HEK293 (cell line): ENCODE measurements around the gene ACTL8.

ENCODE experiments used
- CTCF ChIA-PET: fragments of 350-600 bp; formaldehyde crosslinking; extraction: SDS; loops from one replicate; lab custom pipeline; 2021; ENCODE audit warnings: antibody characterized with exemption; lab: Yijun Ruan, JAX
- POLR2A ChIA-PET: fragments of 300-600 bp; formaldehyde crosslinking; extraction: SDS; loops from one replicate; lab custom pipeline; 2020; ENCODE audit warnings: antibody characterized with exemption, inconsistent platforms; lab: Yijun Ruan, JAX
- H3K27ac ChIP-seq: fragments of 200-500 bp; sonication (Bioruptor generic); 2 replicates; pipeline ENCODE4 v1.5.1; 2014; ENCODE audit warnings: low read depth, low read length, control low read depth, inconsistent platforms; ENCODE audit errors: extremely low read depth
- H3K36me3 ChIP-seq, 2 experiments: fragments of 200-500 bp in 1 of 2; sonication (Bioruptor generic) in 1 of 2; 1 replicate in 1 of 2; 2 replicates in 1 of 2; pipeline ENCODE4 v1.5.1; 2014 to 2017; ENCODE audit warnings: inconsistent platforms in 2 of 2, low read length in 2 of 2; ENCODE audit not compliant: control insufficient read depth in 2 of 2, insufficient read depth in 1 of 2
- H3K4me1 ChIP-seq: fragments of 200-500 bp; sonication (Bioruptor generic); 2 replicates; pipeline ENCODE4 v1.5.1; 2014; ENCODE audit warnings: mild to moderate bottlenecking, low read length, inconsistent platforms; ENCODE audit not compliant: control insufficient read depth, insufficient read depth
- H3K4me3 ChIP-seq: 2 replicates; pipeline ENCODE4 v1.5.1; 2011; ENCODE audit warnings: low read depth, mild to moderate bottlenecking, control low read depth, low read length, moderate library complexity
- H3K9me3 ChIP-seq: fragments of 200-500 bp; sonication (Bioruptor generic); 2 replicates; pipeline ENCODE4 v1.5.1; 2014; ENCODE audit warnings: low read depth, low read length, inconsistent platforms; ENCODE audit not compliant: control insufficient read depth, insufficient read depth
- BCL11A ChIP-seq: fragments of 450-650 bp; formaldehyde crosslinking; IDR thresholded peaks from 2 replicates; pipeline ENCODE4 v1.5.1; 2016; ENCODE audit warnings: low read depth, missing biosample characterization, missing genetic modification characterization
- SALL2 ChIP-seq: fragments of 450-650 bp; formaldehyde crosslinking; IDR thresholded peaks from 2 replicates; pipeline ENCODE4 v1.5.0; 2017; ENCODE audit warnings: missing biosample characterization, mild to moderate bottlenecking, missing genetic modification characterization, borderline replicate concordance
- SCRT2 ChIP-seq: fragments of 450-650 bp; formaldehyde crosslinking; IDR thresholded peaks from 2 replicates; pipeline ENCODE4 v1.5.1; 2016; ENCODE audit warnings: missing biosample characterization, missing genetic modification characterization
- ZBTB21 ChIP-seq: fragments of 450-650 bp; formaldehyde crosslinking; IDR thresholded peaks from 2 replicates; pipeline ENCODE4 v1.5.1; 2017; ENCODE audit warnings: missing biosample characterization, missing genetic modification characterization
- ZBTB6 ChIP-seq: fragments of 450-650 bp; formaldehyde crosslinking; IDR thresholded peaks from 2 replicates; pipeline ENCODE4 v1.5.1; 2017; ENCODE audit warnings: missing biosample characterization, missing genetic modification characterization
- ZEB2 ChIP-seq: fragments of 450-650 bp; formaldehyde crosslinking; IDR thresholded peaks from 2 replicates; pipeline ENCODE4 v1.5.1; 2016; ENCODE audit warnings: missing biosample characterization, missing genetic modification characterization
- ZNF138 ChIP-seq: fragments of 450-650 bp; formaldehyde crosslinking; IDR thresholded peaks from 2 replicates; pipeline ENCODE4 v1.5.1; 2016; ENCODE audit warnings: missing biosample characterization, missing genetic modification characterization, borderline replicate concordance
- ZNF146 ChIP-seq: fragments of 450-650 bp; formaldehyde crosslinking; IDR thresholded peaks from 2 replicates; pipeline ENCODE4 v1.5.1; 2016; ENCODE audit warnings: missing biosample characterization, missing genetic modification characterization
- ZNF18 ChIP-seq: fragments of 450-650 bp; formaldehyde crosslinking; IDR thresholded peaks from 2 replicates; pipeline ENCODE4 v1.5.1; 2016; ENCODE audit warnings: missing biosample characterization, missing genetic modification characterization
- ZNF19 ChIP-seq: fragments of 450-650 bp; formaldehyde crosslinking; IDR thresholded peaks from 2 replicates; pipeline ENCODE4; 2016; ENCODE audit warnings: missing biosample characterization, missing genetic modification characterization, low read depth
- ZNF202 ChIP-seq: fragments of 450-650 bp; formaldehyde crosslinking; IDR thresholded peaks from 2 replicates; pipeline ENCODE4 v1.5.1; 2016; ENCODE audit warnings: missing biosample characterization, missing genetic modification characterization, borderline replicate concordance
- ZNF24 ChIP-seq: fragments of 450-650 bp; formaldehyde crosslinking; IDR thresholded peaks from 2 replicates; pipeline ENCODE4 v1.5.1; 2016; ENCODE audit warnings: missing biosample characterization, missing genetic modification characterization
- ZNF292 ChIP-seq: fragments of 450-650 bp; formaldehyde crosslinking; IDR thresholded peaks from 2 replicates; pipeline ENCODE4 v1.5.1; 2016; ENCODE audit warnings: low read depth, missing biosample characterization, missing genetic modification characterization, borderline replicate concordance
- ZNF416 ChIP-seq: fragments of 450-650 bp; formaldehyde crosslinking; IDR thresholded peaks from 2 replicates; pipeline ENCODE4 v1.5.1; 2016; ENCODE audit warnings: missing biosample characterization, missing genetic modification characterization
- ZNF423 ChIP-seq: fragments of 450-650 bp; formaldehyde crosslinking; IDR thresholded peaks from 2 replicates; pipeline ENCODE4 v1.5.1; 2016; ENCODE audit warnings: missing biosample characterization, missing genetic modification characterization
- ZNF449 ChIP-seq: fragments of 450-650 bp; formaldehyde crosslinking; IDR thresholded peaks from 2 replicates; pipeline ENCODE4 v1.5.1; 2017; ENCODE audit warnings: missing biosample characterization, mild to moderate bottlenecking, missing genetic modification characterization, moderate library complexity
- ZNF501 ChIP-seq: fragments of 450-650 bp; formaldehyde crosslinking; IDR thresholded peaks from 2 replicates; pipeline ENCODE4 v1.5.1; 2016; ENCODE audit warnings: missing biosample characterization, missing genetic modification characterization
- ZNF549 ChIP-seq: fragments of 450-650 bp; IDR thresholded peaks from 2 replicates; pipeline ENCODE4 v1.5.1; 2018; ENCODE audit warnings: missing biosample characterization, missing genetic modification characterization, mild to moderate bottlenecking, inconsistent platforms, moderate library complexity
- ZNF555 ChIP-seq: fragments of 450-650 bp; formaldehyde crosslinking; conservative IDR thresholded peaks from 2 replicates; pipeline ENCODE4 v1.5.1; 2017; ENCODE audit warnings: missing biosample characterization, mild to moderate bottlenecking, missing genetic modification characterization, inconsistent platforms
- ZNF580 ChIP-seq: fragments of 450-650 bp; formaldehyde crosslinking; IDR thresholded peaks from 2 replicates; pipeline ENCODE4 v1.5.1; 2016; ENCODE audit warnings: missing biosample characterization, missing genetic modification characterization
- ZNF600 ChIP-seq: fragments of 450-650 bp; formaldehyde crosslinking; IDR thresholded peaks from 2 replicates; pipeline ENCODE4 v1.5.1; 2016; ENCODE audit warnings: missing biosample characterization, missing genetic modification characterization
- ZNF610 ChIP-seq: fragments of 450-650 bp; formaldehyde crosslinking; IDR thresholded peaks from 2 replicates; pipeline ENCODE4 v1.5.1; 2016; ENCODE audit warnings: missing biosample characterization, missing genetic modification characterization, borderline replicate concordance
- ZSCAN18 ChIP-seq: fragments of 450-650 bp; formaldehyde crosslinking; IDR thresholded peaks from 2 replicates; pipeline ENCODE4 v1.5.1; 2016; ENCODE audit warnings: missing biosample characterization, missing genetic modification characterization

The ACTL8 gene

GRCh38 chr1:17875171-17875881, 120.2 kb downstream of the ACTL8 start:
- CTCF ChIA-PET, result interaction anchor here (0.6 to 0.7 kb wide), 2 partner anchors 8 to 275 kb away, joined by 3 read pairs; no protein-coding TSS in a partner anchor
- H3K4me1 ChIP-seq, result no peaks in the 10 kb centered on the region
- no peak overlapping the region for H3K4me3 ChIP-seq
- POLR2A ChIA-PET, result no interaction called here
- no peaks in the 10 kb centered on the region for H3K9me3 ChIP-seq
- H3K27ac ChIP-seq, result no peak overlapping the region
- no peaks in the 10 kb centered on the region for H3K36me3 ChIP-seq
- TF ChIP-seq ZNF610 (no peak), ZNF19 (tag by site-specific recombination) (no peak), ZNF501 (tag by site-specific recombination) (no peak), ZEB2 (tag by site-specific recombination) (no peak), ZNF449 (tag by site-specific recombination) (no peak), ZNF146 (tag by site-specific recombination) (no peak), ZBTB21 (tag by site-specific recombination) (no peak), ZNF138 (tag by site-specific recombination) (no peak), ZNF24 (no peak), ZBTB6 (tag by site-specific recombination) (no peak), ZNF423 (tag by site-specific recombination) (no peak), SCRT2 (tag by site-specific recombination) (no peak), BCL11A (no peak), ZNF600 (tag by site-specific recombination) (no peak), ZNF580 (no peak), ZNF202 (tag by site-specific recombination) (no peak)

GRCh38 chr1:17875882-17876280, 120.7 kb downstream of the ACTL8 start:
- H3K4me3 ChIP-seq, result no peak overlapping the region
- POLR2A ChIA-PET, result no interaction called here
- CTCF ChIA-PET, result interaction anchor here (0.6 to 0.7 kb wide), 2 partner anchors 9 to 276 kb away, joined by 3 read pairs; no protein-coding TSS in a partner anchor

More at GRCh38 chr1:17875882-17876280, 120.7 kb downstream of the ACTL8 start:
- H3K27ac ChIP-seq, result no peak overlapping the region
- no peaks in the 10 kb centered on the region for H3K9me3 ChIP-seq
- H3K4me1 ChIP-seq, result no peaks in the 10 kb centered on the region
- no peaks in the 10 kb centered on the region for H3K36me3 ChIP-seq
- TF ChIP-seq ZNF555 (tag by site-specific recombination), result no peak
- no peak for TF ChIP-seq ZNF292 (tag by site-specific recombination)
- no peak for TF ChIP-seq ZNF549
- no peak for TF ChIP-seq ZSCAN18 (tag by site-specific recombination)
- no peak for TF ChIP-seq SCRT2 (tag by site-specific recombination)
- TF ChIP-seq ZNF18 (tag by site-specific recombination), result peak; percentile 73
- TF ChIP-seq ZNF416 (tag by site-specific recombination), result no peak
- no peak for TF ChIP-seq SALL2
